Nephron progenitor cell (in vitro differentiated cells): ENCODE measurements around the gene APPL2.
"Not testable (repeated sequence)": the region's sequence is repeated elsewhere in the genome, so short reads cannot be mapped to it uniquely, and the experiment has no call there.

Experiments
- DNase-seq: peaks from one replicate; pipeline ENCODE4 v3.0.0; 2021
- H3K27ac Mint-ChIP-seq: 2 replicates; pipeline ENCODE4 v1.8.0; 2021; ENCODE audit warnings: mild to moderate bottlenecking, moderate library complexity, mixed read lengths
- H3K27me3 Mint-ChIP-seq: 2 replicates; pipeline ENCODE4 v1.8.0; 2021; ENCODE audit warnings: mild to moderate bottlenecking, low read depth, mixed read lengths; ENCODE audit not compliant: poor library complexity
- H3K36me3 Mint-ChIP-seq: 2 replicates; pipeline ENCODE4 v1.8.0; 2021; ENCODE audit warnings: low read depth, mixed read lengths
- H3K4me1 Mint-ChIP-seq: 2 replicates; pipeline ENCODE4 v1.8.0; 2021; ENCODE audit warnings: mixed read lengths
- H3K4me3 Mint-ChIP-seq: 2 replicates; pipeline ENCODE4 v1.8.0; 2021; ENCODE audit warnings: mild to moderate bottlenecking, moderate library complexity, mixed read lengths
- H3K9me3 Mint-ChIP-seq: 2 replicates; pipeline ENCODE4 v1.8.0; 2021; ENCODE audit warnings: mild to moderate bottlenecking, moderate library complexity, mixed read lengths
- CTCF ChIP-seq: fragments of 200-600 bp; sonication (generic); IDR thresholded peaks from 2 replicates; pipeline ENCODE4 v1.5.0; 2021; ENCODE audit warnings: antibody characterized with exemption

Gene APPL2

GRCh38 chr12:105253866-105254513 lies 18.0 kb upstream of the APPL2 start:
- no peaks in the 10 kb centered on the region for H3K4me1 Mint-ChIP-seq
- no peak for DNase-seq
- peak overlapping the region; percentile 17 for H3K27ac Mint-ChIP-seq
- no peaks in the 10 kb centered on the region for H3K36me3 Mint-ChIP-seq
- peaks cover 3% of the 10 kb centered on the region for H3K9me3 Mint-ChIP-seq
- no peak overlapping the region for H3K4me3 Mint-ChIP-seq
- H3K27me3 Mint-ChIP-seq: peaks cover 9% of the 10 kb centered on the region
- TF ChIP-seq CTCF: no peak

- DNase-seq: no peak
- peaks cover 9% of the 10 kb centered on the region for H3K27me3 Mint-ChIP-seq
- H3K4me1 Mint-ChIP-seq: no peaks in the 10 kb centered on the region
- no peaks in the 10 kb centered on the region for H3K36me3 Mint-ChIP-seq
- no peak overlapping the region for H3K27ac Mint-ChIP-seq
- TF ChIP-seq CTCF: no peak
- peaks cover 4% of the 10 kb centered on the region for H3K9me3 Mint-ChIP-seq
- no peak overlapping the region for H3K4me3 Mint-ChIP-seq
These were observed 16.9 kb upstream of the APPL2 start for GRCh38 chr12:105252901-105253300.

- H3K36me3 Mint-ChIP-seq, H3K27me3 Mint-ChIP-seq, H3K27ac Mint-ChIP-seq, H3K4me3 Mint-ChIP-seq, H3K4me1 Mint-ChIP-seq, DNase-seq: not testable (repeated sequence)
- H3K9me3 Mint-ChIP-seq: peaks cover 25% of the 10 kb centered on the region
These were observed 9.9 kb upstream of the APPL2 start for GRCh38 chr12:105245776-105246427.

GRCh38 chr12:105245291-105245690 lies 9.3 kb upstream of the APPL2 start:
- Mint-ChIP-seq H3K9me3 (peaks cover 25% of the 10 kb centered on the region), H3K4me1 (no peaks in the 10 kb centered on the region), H3K27me3 (peaks cover 5% of the 10 kb centered on the region), H3K27ac (no peak overlapping the region), H3K4me3 (no peak overlapping the region), H3K36me3 (no peaks in the 10 kb centered on the region)
- TF ChIP-seq CTCF: no peak
- no peak for DNase-seq

GRCh38 chr12:105240228-105240627 lies 4.3 kb upstream of the APPL2 start:
- TF ChIP-seq CTCF: no peak
- H3K27me3 Mint-ChIP-seq: peaks cover 9% of the 10 kb centered on the region
- no peaks in the 10 kb centered on the region for H3K36me3 Mint-ChIP-seq
- DNase-seq: no peak
- no peak overlapping the region for H3K4me3 Mint-ChIP-seq
- H3K27ac Mint-ChIP-seq: no peak overlapping the region
- peaks cover 6% of the 10 kb centered on the region for H3K4me1 Mint-ChIP-seq
- H3K9me3 Mint-ChIP-seq: peaks cover 8% of the 10 kb centered on the region

GRCh38 chr12:105239304-105239703 lies 3.3 kb upstream of the APPL2 start:
- Mint-ChIP-seq H3K36me3 (no peaks in the 10 kb centered on the region), H3K27me3 (peaks cover 9% of the 10 kb centered on the region), H3K27ac (no peak overlapping the region), H3K4me1 (peaks cover 15% of the 10 kb centered on the region), H3K9me3 (no peaks in the 10 kb centered on the region), H3K4me3 (no peak overlapping the region)
- no peak for DNase-seq
- no peak for TF ChIP-seq CTCF
